Measurements from ENCODE around the gene CARMIL1.

CARMIL1 gene

DNA sequence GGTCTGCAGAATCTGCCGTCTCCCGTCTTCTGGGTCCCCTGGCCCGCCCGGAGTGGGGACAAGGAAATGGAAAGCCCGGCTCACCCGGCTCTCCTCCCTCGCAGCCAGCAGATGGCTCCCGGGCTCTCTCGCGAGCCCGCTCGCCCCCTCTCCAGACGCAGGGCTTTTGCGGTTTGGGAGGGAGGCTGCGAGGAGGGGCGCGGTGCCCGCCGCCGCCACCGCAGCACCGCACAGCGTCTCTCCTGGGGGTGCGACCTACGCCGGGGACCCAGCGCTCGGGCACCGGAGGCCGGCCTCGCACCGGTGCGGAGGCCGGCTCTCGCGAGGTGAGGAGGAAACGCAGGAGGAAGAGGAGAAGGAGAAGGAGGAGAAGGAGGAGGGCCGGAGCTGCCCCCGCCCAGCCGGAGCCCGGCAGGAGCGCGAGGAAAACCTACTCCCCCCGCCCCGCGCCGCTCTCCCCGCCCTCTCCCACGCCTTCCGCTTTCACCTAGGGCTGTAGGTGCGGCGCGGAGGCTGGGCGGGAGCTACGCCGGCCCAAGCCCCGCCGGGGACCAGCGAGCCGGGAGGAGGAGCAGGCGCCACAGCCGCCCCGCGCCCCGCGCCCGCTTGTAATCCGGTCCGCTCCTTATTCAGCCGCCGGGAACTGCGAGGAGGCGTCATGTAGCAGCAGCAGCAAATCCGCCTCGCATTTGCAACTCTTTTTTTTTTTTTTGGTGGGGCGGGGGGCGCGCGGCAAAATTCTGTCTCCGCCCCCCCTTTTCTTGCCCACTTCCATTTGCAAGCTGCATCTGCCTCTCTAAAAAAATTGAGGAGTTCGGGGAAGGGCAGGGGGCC is at the start of gene CARMIL1:
Gene CARMIL1, plus strand, starts transcription at position 461 of the 834 bp plus-strand sequence. CDS start 422 bp downstream, outside the sequence.
- DNase-seq, result peak; percentile 58 to 72

DNA sequence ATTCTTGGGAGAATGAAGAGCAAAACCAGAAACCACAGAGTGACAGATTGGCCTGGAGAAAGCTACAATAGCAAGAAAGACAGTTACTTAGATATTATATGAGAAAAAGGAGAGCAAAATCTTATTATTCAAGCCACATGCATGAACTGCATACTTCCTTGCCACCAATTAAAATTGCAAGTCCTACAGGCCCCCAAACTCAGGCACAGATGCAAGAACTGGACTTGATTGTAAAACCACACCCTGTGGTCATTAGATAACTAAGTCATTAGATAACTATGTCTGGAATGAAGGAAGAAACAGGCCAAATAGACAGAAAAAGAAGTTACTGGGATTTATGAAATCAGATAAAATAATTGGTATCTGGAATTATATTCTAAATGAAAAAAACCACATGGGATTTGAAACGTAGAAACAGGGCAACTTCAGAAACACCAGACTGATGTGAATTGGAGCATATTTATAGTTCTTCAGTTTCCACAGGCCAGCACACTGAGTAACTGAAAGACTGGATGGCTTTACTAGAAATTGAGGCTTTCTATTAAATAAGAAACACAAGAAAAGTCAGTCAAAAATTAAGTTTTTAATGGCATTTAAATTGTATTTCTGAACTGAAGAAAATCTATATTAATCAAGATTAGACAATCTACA is 49.4 kb upstream of the CARMIL1 start:
- DNase-seq, result no peak

DNA sequence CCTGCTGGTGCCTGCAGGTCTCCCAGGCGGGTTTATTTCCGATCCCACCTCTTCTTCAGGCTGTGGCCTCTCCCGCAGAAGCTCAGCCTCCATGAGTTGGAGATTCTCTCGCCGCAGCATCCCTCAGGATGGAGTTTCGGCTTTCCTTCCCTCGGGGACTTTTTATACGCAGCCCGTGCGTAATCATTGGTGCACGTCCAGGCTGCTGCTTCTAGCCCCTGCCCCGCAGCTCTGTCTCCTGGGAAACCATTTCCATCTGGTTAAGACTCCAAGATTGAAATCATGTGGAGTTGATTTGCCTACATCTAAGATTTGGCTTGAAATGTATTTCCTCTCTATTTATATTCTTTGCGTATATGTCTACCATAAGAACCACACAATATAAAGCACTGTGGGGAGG is 46.7 kb upstream of the CARMIL1 start:
- no peak for DNase-seq

DNA sequence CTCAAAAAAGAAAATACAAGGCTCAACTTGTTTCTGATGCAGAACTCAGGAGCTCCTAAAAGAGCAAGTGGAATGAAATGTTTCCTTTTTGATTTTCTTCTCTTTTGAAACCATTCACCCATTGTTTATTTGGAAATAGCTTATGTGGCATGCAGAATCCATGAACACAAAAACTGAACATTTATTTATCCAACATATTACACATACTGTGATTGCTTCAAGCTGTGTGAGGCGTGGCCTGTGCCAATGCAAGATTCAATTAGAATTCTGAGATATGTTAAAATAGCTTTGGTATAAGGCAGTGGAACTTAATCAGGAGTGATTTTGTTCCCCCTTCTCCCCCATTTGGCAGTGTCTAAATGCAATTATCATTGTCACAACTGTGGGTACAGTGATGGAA is 45.9 kb upstream of the CARMIL1 start:
- no peak for DNase-seq

DNA sequence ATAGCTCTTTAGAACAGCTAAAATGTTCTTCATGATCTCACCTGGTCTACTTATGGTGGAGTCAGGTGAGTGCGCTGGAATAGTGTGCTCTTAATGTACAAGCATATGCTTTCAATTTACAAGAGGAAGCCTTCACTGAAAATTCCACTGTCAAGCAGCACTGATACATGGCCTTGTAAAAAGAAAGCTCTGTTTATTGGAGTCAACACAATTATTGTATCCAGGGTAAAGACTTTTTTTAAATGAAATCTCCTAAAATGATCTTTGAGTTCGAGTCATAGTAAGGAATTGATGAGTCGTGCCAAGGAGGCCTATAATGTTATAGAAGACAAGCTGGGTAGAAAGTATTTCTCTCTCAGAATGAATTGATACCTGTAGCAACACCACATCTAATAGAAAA is 41.6 kb upstream of the CARMIL1 start:
- no peak for DNase-seq

DNA sequence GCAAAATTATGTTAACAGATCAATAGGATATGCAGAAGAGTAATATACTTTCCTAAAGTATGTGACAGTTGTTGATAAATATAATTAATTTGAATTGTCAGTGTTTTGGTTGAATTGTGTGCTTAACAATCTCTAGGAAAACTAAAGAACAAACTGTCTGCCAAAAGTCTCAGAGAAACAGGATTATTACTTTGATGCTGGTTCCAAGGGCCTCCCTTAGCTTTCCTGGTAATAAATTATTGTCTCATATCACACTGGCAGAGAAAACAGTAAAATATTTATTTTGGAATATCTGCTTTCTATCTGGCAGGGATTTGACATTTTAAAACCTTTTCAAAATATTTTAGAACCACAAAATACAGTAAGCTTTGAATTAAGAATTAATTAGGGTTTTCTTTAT is 40.1 kb upstream of the CARMIL1 start:
- DNase-seq, result no peak

DNA sequence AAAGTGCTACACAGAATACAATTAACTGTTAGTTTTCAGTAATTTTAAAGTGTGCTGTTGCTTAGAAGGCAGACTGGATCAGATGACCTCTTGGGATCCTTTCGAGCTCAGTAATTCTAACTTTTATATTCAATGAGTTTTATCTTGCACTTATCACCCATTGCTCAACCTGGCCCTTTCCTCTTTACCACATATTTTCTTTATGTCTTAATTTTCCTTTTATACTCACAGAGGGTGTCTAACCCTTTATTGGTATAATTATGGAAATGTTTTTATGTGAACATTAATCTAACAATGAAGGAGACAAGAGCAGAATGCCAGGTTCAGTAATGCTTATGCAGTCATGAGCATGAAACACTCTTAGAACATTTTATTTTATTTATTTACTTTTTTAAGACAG is 39.7 kb upstream of the CARMIL1 start:
- no peak for DNase-seq

DNA sequence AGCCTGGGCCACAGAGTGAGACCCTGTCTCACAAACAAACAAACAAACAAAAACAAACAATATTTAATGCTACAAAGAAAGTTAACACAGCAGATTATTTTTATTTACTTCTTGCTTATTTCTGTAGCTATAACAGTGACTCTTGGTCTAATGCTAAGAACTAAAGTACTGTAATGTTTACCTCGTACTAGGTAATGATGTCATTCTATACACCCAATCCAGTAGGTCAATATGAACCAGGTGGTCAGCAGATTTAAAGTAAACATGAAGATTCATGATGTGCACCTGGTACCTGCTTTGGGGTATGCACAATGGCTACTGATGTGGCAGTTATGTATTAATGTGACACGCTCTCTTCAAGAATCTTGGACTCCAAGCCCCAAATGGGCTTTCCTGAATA is 36.6 kb upstream of the CARMIL1 start:
- DNase-seq, result no peak

DNA sequence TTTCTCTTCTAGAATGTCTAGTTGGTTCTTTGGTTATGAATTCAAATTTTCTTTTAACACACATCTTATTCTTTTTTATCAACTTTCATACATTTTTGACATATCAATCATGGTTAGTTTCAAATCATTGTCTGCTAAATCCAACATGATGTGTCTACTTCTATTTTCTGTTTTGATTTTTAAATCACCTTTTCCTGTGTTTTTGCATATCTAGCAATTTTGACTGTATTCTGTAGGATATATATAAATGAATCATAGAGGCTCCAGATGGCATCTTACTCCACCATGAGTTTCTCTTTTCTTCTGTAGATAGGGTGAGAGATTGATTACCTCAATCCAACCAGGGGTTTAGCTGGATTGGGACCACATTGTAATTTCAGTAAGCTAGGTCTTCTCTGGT is 34.3 kb upstream of the CARMIL1 start:
- DNase-seq, result no peak

DNA sequence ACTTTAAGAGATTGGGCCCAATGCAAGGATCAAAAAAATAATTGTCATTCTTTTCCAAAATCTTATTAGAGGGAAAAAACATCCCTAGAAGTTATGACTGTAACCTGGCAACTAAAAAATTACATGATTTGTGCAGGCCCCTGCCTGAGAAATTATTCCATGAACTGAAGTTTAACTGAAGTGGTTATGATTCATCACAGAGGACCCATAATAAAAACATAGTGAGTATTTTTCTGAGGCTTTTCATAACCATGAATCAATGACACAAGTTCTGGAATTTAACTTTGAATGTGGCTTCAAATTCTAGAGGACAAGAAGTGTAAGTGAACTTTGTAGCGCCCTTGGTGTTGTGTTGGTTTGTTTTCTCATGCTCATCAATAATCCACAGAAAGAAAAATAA is 31.1 kb upstream of the CARMIL1 start:
- DNase-seq, result no peak

DNA sequence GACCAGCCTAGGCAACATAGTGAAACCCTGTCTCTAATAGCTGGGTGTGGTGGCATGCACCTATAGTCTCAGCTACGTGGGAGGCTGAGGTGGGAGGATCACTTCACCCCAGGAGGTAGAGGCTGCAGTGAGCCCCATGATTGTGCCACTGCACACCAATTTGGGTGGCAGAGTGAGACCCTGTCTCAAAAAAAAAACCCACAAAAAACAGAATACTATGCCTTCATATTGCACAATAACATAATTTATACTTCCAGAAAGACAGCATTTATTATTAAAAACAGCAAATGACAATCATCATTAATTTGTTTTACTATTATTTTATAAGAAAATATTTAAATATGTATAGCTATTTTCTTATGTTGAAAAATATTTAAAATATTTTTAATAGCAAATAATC is 30.0 kb upstream of the CARMIL1 start:
- no peak for DNase-seq

DNA sequence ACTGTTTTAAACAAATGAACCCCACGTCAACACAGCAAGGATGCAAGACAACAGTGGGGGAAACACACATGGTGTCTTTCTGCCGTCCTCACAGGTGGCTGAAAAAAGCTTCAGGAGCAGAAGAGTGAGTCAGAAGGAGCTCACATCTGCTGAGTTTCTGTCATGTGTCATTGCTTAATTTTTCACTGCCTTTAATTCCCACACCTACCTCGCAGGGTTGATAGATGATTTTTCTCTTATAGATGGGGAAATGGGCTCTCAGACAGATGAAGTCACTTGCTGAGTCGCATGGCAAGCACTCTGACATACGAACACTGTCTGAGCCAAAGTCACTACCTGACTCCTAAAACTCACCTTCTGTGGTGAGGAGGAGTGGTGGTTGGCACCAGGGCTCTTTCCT is 28.3 kb upstream of the CARMIL1 start:
- DNase-seq, result no peak

DNA sequence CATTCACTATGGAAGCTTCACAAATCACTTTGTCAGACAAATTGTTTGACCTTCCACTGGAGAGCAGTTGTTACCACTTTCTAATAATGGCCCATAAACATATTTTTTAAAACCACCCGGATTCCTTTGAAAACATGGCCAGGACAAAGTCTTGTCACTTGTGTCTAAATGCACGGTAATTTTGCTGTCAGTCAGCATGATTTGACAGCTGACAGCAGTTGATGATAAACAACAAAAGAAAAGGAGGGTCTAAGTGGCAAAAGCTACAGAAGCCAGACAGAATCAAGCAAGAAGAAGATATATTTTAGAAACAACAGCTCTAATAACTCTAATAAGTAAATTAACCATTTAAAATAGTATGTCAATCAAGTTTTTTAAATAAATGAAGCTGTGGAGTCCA is 27.7 kb upstream of the CARMIL1 start:
- DNase-seq, result no peak

DNA sequence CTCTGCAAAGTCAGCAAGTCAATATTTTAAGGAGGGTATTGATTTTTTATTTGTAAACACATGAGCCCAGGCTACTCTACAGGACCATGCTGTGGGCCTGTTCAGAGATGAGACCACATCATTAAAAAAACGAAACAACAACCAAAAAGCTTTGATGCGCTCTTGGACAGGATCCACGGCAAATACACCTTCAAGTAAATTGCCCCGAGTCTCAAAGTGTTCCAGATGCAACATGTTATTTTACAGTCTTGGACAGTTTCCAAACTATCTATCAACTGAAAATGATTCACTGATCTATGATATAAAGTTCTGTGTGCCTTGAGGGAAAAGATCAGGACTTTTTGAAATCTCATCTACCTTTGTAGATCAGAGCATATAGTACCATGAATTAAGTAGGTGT is 25.8 kb upstream of the CARMIL1 start:
- no peak for DNase-seq

DNA sequence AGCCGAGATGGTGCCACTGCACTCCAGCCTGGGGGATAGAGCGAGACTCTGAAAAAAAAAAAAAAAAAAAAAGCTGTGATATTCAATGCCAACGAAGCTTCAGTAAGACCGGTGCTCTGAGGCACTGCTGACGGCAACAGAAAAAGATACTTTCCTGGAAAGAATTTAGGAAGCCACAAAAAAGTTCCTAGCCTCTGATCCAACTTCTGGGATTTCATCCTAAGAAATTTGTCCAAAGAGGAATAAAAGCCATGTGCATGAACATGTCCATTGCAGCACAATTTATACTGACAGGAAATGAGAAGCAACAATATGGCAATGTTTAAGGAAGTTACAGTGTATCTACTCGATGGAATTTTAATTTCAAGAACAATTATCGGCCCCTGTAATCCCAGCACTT is 24.5 kb upstream of the CARMIL1 start:
- no peak for DNase-seq

DNA sequence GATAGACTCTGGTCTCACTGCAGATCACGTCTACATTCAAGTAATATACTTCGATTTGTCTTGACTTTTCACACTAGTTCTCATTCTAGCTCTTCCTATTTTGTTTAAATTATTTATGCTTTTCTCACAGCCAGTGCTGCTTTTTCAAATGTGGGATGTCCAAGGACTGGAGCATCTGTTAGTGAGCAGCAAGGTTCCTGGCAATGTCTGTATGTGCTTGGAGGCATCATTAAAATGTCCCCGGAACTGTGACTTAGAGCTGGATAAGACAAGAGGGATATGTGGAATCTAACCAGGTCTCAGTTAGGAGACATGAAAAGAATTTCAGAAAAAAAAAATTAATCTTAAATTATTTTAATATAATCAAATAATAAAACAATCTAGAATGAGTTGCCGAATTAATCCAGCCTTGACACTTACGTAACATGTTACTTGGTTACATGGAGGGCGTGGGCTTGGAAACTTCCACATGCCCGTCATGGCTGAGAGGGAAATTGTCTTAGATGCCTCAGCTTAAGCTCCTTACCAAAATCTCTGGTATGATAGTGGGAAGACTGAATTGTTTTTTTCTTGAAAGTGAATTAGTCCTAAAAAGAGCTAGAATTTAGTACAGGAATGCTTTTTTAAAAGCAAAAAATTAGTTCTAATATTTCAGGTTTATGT is 21.4 kb upstream of the CARMIL1 start:
- DNase-seq, result no peak

DNA sequence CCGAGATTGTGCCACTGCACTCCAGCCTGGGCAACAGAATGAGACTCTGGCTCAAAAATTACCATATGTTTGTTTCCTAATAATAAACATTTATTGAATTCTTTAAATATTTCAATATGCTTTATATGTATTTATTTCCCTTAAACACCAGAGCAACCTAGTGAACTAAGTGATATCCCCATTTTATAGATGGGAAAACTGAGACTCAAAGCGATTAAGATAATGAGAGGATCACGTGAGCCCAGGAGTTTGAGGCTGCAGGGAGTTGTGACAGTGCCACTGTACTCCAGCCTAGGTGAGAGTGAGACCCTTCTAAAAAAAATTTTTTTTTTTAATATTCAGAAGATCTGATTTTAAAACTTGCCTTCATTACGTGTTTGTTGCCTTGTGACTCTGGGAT is 19.4 kb upstream of the CARMIL1 start:
- no peak for DNase-seq

DNA sequence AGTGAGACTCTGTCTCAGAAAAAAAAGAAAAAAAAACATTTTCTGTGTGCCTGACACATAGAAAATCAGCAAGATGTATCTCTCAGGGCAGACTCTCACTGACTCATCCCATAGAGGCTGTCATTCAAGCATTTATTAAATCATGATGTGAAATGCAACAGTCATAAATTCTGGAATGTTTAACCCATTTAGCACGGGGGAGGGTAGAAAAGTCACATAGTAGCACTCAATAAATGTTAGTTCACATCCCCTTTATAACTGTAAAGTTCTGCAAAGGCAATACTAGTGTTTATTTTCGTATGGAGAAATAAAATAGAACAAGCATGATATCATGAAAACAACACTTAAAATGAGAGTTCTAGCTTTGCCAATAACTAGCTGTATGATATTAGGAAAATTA is 15.5 kb upstream of the CARMIL1 start:
- no peak for DNase-seq

DNA sequence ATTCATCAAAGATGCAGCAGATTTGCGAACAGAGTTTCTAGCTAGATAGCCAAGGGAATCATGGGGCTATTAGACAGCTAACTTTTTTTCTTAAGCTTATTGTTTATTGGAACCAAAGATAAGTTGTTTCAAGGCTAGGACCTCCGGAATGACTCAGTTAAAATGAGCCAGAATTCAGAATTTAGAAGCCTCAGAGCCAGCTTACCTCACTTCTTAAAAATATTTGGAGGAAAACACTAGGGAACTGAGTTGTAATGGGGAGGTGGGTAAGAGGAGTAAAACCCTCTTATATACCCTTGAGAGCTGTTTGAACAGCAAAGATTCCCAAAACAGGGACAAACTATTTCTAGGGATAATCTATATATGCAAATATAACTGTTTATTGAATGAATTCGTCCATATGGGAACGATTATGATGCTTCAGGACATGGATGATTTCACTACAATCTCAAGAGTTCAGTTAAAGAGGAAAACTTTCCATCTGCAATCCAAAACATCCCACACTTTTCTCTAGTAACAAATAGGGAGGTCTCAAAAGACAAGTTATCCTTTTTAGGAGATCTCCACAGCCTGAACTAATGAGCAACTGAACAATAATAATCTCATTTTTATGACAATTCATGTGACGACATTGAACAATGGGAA is 12.6 kb upstream of the CARMIL1 start:
- DNase-seq, result no peak

DNA sequence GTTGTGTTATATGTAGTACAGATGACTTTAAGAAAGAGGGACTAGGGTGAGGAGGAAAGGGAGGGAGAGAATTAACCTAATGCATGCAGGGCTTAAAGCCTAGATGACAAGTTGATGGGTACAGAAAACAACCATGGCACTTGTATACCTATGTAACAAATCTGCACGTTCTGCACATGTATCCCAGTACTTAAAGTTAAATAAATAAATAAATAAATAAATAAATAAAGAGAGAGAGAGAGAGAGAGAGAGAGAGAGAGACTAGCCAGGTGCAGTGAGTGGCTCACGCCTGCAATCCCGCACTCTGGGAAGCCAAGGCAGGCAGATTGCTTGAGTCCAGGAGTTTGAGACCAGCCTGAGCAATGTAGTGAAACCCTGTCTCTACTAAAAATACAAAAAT is 11.5 kb upstream of the CARMIL1 start:
- DNase-seq, result no peak

DNA sequence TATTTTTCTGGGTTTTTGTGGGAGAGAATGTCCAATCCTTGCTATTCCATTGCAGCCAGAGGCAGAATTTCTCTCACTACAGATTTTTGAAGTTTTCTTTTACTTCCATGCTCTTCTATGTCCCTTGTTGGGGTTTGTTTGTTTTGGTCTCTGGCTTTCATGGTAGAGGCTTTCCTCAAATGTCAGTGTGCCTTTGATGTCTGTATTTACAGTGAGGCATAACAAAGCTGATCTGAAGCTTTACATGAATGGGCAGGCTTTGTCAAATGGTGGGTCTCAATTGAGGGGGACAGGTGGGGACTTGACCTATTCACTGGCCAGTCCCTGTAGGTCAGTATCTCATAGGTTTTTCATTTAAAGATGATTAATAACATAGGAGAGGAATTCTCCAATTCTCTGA is 8.6 kb upstream of the CARMIL1 start:
- no peak for DNase-seq

DNA sequence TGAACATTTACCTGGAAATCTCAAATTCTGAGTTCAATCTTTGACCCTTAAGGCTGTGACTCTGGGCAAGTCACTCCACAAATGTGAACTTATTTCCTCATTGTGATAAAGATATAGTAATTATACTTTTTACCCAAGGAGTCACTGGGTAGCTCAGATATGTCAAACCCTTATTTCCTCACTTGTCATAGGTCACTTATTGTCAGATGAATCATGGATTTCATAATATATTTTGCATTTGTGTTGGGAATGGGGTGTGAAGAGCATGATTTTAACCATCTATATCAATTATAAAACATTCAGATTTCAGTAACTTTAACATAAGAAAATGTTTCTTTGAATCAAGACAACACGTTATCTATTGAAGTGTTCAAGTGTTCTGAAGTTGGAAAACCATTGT is 3.7 kb upstream of the CARMIL1 start:
- DNase-seq, result no peak

DNA sequence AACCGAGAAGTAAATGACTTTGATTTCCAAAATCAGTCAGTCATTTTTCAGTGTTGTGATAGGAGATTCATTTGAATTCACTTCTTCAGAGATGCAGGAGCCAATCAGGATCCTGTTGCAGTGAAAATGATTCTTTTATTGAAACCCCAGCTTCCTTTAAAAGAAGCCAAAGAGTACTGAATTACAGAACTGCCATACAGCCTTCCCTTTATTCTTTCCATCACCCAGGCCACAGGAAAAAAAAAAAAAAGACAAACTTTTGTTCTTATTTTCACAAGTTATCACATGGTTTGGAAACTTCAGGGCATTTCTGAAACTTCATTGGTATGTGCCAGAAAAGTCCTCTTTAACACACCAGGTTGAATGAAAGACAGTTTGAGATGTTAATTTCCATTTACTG is 1.8 kb upstream of the CARMIL1 start:
- DNase-seq, result no peak

DNA sequence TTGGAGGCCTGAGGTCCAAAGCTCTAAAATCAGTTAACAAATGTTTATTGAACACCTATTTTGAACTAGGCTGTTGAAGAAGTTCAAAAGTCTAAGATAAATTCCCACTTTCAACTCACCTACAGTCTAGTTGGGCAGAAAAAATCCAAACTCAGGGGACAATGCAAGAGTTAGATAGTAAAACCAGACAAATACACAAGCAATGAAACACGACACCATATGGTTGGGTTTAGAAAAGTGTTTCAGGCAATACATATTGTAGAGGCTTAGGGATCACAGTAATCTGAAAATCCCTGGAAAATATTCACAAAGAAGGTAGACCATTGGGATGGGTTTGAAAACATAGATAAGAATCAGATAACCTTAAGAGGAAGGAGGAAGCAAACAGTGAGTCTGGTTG is 1.3 kb upstream of the CARMIL1 start:
- no peak for DNase-seq

Measured in CD4-positive, alpha-beta T cell treated with Interferon alpha-2 for 1 hour (primary cell).